ENCODE data around the gene LRRC8B. TPM values are rescaled to one million over a fixed set of nuclear protein-coding genes. Genes with fewer than 3 reads are reported as not detected.

Gene LRRC8B
- total and polyA plus RNA-seq, 2 of the 8 experiments (the other 6 are each of a cell fraction or from before 2014, with no cell fraction given) = 18.4 to 29.2 TPM

DNA sequence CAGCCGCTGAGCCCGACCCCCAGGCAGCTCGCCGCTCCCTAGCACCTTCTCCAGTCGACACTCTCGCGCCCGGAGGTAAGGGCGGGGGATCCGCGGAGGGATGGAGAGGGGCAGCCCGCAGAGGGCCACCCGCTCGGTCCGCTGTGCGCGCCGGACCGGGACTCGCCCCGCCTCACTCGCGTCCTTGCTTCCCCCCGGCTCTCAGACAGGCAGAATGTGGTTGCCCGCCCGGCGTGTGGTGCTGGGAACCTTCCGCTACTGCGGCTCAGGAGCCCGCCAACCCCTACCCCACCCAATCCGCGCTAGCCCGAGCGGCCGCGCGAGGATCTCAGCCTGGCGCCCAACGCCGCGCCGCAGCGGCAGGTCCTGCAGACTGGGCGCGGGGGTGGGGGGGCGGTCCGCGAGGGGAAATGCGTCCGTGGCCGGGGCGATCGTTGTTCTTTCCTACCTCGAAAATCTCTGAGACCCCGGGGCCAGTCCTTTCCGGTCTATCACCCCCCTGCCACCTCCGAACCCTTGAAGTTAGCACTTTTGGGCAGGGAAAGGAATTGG is 108.7 kb downstream of the LRRC8B start (continued):
- TF ChIP-seq KDM5A (IDR thresholded peaks at IDR 0.05; ENCODE audit: low read length) = no peak
- TF ChIP-seq BRCA1 (IDR thresholded peaks at IDR 0.05; ENCODE audit: low read depth, low read length) = no peak
- no peak for TF ChIP-seq EP300 (IDR thresholded peaks at IDR 0.05; ENCODE audit: borderline replicate concordance in 1 of 2, low read depth in 2 of 2, low read length in 2 of 2)
- no peak for TF ChIP-seq CBX8 (IDR thresholded peaks at IDR 0.05; ENCODE audit: borderline replicate concordance, low read depth, low read length)
- TF ChIP-seq CHD1 (IDR thresholded peaks at IDR 0.05; ENCODE audit: low read depth, low read length) = no peak
- TF ChIP-seq, protein P1, sequence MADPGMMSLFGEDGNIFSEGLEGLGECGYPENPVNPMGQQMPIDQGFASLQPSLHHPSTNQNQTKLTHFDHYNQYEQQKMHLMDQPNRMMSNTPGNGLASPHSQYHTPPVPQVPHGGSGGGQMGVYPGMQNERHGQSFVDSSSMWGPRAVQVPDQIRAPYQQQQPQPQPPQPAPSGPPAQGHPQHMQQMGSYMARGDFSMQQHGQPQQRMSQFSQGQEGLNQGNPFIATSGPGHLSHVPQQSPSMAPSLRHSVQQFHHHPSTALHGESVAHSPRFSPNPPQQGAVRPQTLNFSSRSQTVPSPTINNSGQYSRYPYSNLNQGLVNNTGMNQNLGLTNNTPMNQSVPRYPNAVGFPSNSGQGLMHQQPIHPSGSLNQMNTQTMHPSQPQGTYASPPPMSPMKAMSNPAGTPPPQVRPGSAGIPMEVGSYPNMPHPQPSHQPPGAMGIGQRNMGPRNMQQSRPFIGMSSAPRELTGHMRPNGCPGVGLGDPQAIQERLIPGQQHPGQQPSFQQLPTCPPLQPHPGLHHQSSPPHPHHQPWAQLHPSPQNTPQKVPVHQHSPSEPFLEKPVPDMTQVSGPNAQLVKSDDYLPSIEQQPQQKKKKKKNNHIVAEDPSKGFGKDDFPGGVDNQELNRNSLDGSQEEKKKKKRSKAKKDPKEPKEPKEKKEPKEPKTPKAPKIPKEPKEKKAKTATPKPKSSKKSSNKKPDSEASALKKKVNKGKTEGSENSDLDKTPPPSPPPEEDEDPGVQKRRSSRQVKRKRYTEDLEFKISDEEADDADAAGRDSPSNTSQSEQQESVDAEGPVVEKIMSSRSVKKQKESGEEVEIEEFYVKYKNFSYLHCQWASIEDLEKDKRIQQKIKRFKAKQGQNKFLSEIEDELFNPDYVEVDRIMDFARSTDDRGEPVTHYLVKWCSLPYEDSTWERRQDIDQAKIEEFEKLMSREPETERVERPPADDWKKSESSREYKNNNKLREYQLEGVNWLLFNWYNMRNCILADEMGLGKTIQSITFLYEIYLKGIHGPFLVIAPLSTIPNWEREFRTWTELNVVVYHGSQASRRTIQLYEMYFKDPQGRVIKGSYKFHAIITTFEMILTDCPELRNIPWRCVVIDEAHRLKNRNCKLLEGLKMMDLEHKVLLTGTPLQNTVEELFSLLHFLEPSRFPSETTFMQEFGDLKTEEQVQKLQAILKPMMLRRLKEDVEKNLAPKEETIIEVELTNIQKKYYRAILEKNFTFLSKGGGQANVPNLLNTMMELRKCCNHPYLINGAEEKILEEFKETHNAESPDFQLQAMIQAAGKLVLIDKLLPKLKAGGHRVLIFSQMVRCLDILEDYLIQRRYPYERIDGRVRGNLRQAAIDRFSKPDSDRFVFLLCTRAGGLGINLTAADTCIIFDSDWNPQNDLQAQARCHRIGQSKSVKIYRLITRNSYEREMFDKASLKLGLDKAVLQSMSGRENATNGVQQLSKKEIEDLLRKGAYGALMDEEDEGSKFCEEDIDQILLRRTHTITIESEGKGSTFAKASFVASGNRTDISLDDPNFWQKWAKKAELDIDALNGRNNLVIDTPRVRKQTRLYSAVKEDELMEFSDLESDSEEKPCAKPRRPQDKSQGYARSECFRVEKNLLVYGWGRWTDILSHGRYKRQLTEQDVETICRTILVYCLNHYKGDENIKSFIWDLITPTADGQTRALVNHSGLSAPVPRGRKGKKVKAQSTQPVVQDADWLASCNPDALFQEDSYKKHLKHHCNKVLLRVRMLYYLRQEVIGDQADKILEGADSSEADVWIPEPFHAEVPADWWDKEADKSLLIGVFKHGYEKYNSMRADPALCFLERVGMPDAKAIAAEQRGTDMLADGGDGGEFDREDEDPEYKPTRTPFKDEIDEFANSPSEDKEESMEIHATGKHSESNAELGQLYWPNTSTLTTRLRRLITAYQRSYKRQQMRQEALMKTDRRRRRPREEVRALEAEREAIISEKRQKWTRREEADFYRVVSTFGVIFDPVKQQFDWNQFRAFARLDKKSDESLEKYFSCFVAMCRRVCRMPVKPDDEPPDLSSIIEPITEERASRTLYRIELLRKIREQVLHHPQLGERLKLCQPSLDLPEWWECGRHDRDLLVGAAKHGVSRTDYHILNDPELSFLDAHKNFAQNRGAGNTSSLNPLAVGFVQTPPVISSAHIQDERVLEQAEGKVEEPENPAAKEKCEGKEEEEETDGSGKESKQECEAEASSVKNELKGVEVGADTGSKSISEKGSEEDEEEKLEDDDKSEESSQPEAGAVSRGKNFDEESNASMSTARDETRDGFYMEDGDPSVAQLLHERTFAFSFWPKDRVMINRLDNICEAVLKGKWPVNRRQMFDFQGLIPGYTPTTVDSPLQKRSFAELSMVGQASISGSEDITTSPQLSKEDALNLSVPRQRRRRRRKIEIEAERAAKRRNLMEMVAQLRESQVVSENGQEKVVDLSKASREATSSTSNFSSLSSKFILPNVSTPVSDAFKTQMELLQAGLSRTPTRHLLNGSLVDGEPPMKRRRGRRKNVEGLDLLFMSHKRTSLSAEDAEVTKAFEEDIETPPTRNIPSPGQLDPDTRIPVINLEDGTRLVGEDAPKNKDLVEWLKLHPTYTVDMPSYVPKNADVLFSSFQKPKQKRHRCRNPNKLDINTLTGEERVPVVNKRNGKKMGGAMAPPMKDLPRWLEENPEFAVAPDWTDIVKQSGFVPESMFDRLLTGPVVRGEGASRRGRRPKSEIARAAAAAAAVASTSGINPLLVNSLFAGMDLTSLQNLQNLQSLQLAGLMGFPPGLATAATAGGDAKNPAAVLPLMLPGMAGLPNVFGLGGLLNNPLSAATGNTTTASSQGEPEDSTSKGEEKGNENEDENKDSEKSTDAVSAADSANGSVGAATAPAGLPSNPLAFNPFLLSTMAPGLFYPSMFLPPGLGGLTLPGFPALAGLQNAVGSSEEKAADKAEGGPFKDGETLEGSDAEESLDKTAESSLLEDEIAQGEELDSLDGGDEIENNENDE (IDR thresholded peaks at IDR 0.05; ENCODE audit: insufficient replicate concordance, low read length) = no peak
- no peak for TF ChIP-seq FOSL1 (IDR thresholded peaks at IDR 0.05; ENCODE audit: insufficient read depth, low read depth, low read length)
- TF ChIP-seq CEBPB (IDR thresholded peaks at IDR 0.05; ENCODE audit: low read depth, low read length) = no peak
- TF ChIP-seq SUZ12 (IDR thresholded peaks at IDR 0.05; ENCODE audit: low read length) = no peak; the same call in 1 of the 2 replicates
- TF ChIP-seq SIX5 (IDR thresholded peaks at IDR 0.05; ENCODE audit: low read depth, low read length) = no peak
- no peak for TF ChIP-seq JUND (IDR thresholded peaks at IDR 0.05; ENCODE audit: low read length)
- no peak for TF ChIP-seq POLR2A (IDR thresholded peaks at IDR 0.05; ENCODE audit: control extremely low read depth in 1 of 2, low read depth in 2 of 2, low read length in 2 of 2)
- no peak for TF ChIP-seq YY1 (IDR thresholded peaks at IDR 0.05; ENCODE audit: low read depth, low read length)

Measured in H1 (cell line).